ENCODE measurements around the gene XPNPEP1.

XPNPEP1 gene

DNA sequence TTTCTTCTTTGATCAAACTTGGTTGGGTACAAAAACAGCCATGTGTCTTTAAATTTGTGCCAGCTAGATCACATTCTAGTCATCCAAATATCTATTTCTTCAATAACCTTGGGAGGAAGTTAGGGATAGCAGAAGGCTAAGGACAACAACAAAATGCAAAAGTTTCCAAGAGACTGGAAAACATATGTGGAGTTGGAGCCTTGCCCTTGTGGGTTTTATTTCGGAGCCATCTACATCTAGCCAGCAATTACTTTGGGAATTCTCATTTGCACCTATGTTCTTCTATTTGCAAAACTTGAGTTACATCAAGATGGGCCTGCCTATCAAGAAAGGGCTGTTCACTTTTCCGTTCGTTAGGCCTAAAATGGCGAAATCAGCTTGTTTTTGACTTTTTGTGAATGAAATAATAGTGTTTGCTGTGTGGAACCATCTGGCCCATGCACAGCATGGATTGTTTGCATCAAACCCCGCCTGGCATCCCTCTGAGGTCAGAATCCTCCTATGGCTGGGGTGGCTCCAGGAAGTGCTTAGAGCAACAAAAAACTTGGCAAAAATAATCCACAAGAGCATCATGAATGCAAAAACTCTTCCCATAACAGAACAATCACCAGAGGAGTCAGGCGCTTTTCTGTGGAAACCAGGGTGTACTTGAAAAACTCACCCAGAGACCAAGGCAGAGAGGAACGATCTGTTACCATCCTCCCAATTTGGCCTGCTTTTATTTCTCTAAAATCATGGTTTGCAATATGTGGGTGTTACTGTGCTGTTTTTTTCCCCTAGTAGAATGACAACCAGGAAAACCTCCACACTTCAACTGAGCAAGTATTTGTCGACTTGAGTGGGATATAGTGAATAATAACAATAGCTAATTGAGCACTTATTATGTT lies 36.2 kb upstream of the XPNPEP1 start:
- Histone ChIP-seq H3K4me2 (ENCODE audit: low read length) (no peak overlapping the region), H3K14ac (ENCODE audit: low read length) (no peak overlapping the region), H4K12ac (ENCODE audit: low read depth, low read length) (no peak overlapping the region), H4K8ac (ENCODE audit: low read depth, low read length) (no peak overlapping the region), H2AFZ (ENCODE audit: insufficient read depth, low read length, poor library complexity) (no peak overlapping the region), H4K91ac (ENCODE audit: low read depth, low read length) (no peak overlapping the region), H3K4me1 (ENCODE audit: control insufficient read depth in 1 of 2, insufficient read depth in 2 of 2, low read length in 2 of 2) (peaks cover 5 to 9% of the 10 kb centered on the region in 2 experiments), H3K79me2 (ENCODE audit: control insufficient read depth, insufficient read depth, low read length, poor library complexity) (no peaks in the 10 kb centered on the region), H3K27me3 (ENCODE audit: insufficient read depth, low read length) (no peaks in the 10 kb centered on the region), H3K9me3 (ENCODE audit: insufficient read depth, low read depth, low read length) (no peaks in the 10 kb centered on the region), H2BK5ac (ENCODE audit: low read depth, low read length, poor library complexity) (no peak overlapping the region), H3K79me1 (ENCODE audit: low read length) (peaks cover 3% of the 10 kb centered on the region), H3K9ac (ENCODE audit: low read length) (no peak overlapping the region), H2AK5ac (ENCODE audit: low read length) (no peak overlapping the region), H3K36me3 (ENCODE audit: control insufficient read depth in 1 of 2, insufficient read depth in 2 of 2, low read length in 2 of 2) (no peaks in the 10 kb centered on the region), H2BK12ac (ENCODE audit: low read length) (no peak overlapping the region), H3K4me3 (ENCODE audit: low read depth, low read length) (no peak overlapping the region), H3K4ac (ENCODE audit: low read depth, low read length) (no peak overlapping the region), H3K18ac (ENCODE audit: low read length) (no peak overlapping the region), H3K27ac (ENCODE audit: low read depth, low read length) (no peak overlapping the region), H3K23ac (ENCODE audit: low read length) (no peak overlapping the region), H2BK120ac (ENCODE audit: insufficient read depth, low read length, poor library complexity) (no peak overlapping the region)
- no peak for DNase-seq
- no CpG with 5 or more reads among the region's 8 CpGs for WGBS (ENCODE audit: extremely low coverage, insufficient coverage, insufficient read length)

DNA sequence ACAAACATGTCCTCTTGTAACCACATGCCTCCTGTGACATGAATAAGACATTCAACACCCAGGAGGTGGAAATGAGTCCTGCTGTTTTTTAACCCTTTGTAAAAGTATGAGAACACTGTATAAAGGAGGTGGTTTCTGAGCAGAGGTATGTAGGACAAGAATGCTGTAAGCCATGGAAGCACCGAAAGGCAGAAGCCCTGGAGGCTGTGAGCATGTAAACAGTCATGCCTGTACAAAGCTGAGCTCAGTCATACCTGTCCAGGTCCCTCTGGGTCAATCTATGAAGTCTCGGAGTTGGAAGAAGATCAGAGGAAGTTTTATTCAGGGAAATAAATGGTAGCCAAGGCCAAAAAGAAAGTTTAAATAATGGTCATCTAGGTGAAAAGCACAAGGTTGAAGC lies 34.7 kb upstream of the XPNPEP1 start:
- H3K9me3 ChIP-seq (ENCODE audit: insufficient read depth, low read depth, low read length) = no peaks in the 10 kb centered on the region
- H3K4ac ChIP-seq (ENCODE audit: low read depth, low read length) = no peak overlapping the region
- no peak overlapping the region for H3K4me3 ChIP-seq (ENCODE audit: low read depth, low read length)
- no peak overlapping the region for H3K27ac ChIP-seq (ENCODE audit: low read depth, low read length)
- no peak overlapping the region for H2AK5ac ChIP-seq (ENCODE audit: low read length)
- H3K4me2 ChIP-seq (ENCODE audit: low read length) = no peak overlapping the region
- H2BK12ac ChIP-seq (ENCODE audit: low read length) = no peak overlapping the region
- DNase-seq = no peak
- H4K12ac ChIP-seq (ENCODE audit: low read depth, low read length) = no peak overlapping the region
- H2AFZ ChIP-seq (ENCODE audit: insufficient read depth, low read length, poor library complexity) = no peak overlapping the region
- H2BK5ac ChIP-seq (ENCODE audit: low read depth, low read length, poor library complexity) = no peak overlapping the region
- H3K14ac ChIP-seq (ENCODE audit: low read length) = no peak overlapping the region
- no peak overlapping the region for H3K9ac ChIP-seq (ENCODE audit: low read length)
- no peaks in the 10 kb centered on the region for H3K27me3 ChIP-seq (ENCODE audit: insufficient read depth, low read length)
- no peak overlapping the region for H4K8ac ChIP-seq (ENCODE audit: low read depth, low read length)
- H3K23ac ChIP-seq (ENCODE audit: low read length) = no peak overlapping the region
- no peaks in the 10 kb centered on the region for H3K79me2 ChIP-seq (ENCODE audit: control insufficient read depth, insufficient read depth, low read length, poor library complexity)
- H3K18ac ChIP-seq (ENCODE audit: low read length) = no peak overlapping the region
- no peak overlapping the region for H4K91ac ChIP-seq (ENCODE audit: low read depth, low read length)
- no CpG with 5 or more reads among the region's 2 CpGs for WGBS (ENCODE audit: extremely low coverage, insufficient coverage, insufficient read length)
- H3K4me1 ChIP-seq (ENCODE audit: control insufficient read depth in 1 of 2, insufficient read depth in 2 of 2, low read length in 2 of 2) = peaks cover 5 to 9% of the 10 kb centered on the region in 2 experiments
- no peak overlapping the region for H2BK120ac ChIP-seq (ENCODE audit: insufficient read depth, low read length, poor library complexity)
- no peaks in the 10 kb centered on the region for H3K36me3 ChIP-seq (ENCODE audit: control insufficient read depth in 1 of 2, insufficient read depth in 2 of 2, low read length in 2 of 2)
- H3K79me1 ChIP-seq (ENCODE audit: low read length) = peaks cover 3% of the 10 kb centered on the region

DNA sequence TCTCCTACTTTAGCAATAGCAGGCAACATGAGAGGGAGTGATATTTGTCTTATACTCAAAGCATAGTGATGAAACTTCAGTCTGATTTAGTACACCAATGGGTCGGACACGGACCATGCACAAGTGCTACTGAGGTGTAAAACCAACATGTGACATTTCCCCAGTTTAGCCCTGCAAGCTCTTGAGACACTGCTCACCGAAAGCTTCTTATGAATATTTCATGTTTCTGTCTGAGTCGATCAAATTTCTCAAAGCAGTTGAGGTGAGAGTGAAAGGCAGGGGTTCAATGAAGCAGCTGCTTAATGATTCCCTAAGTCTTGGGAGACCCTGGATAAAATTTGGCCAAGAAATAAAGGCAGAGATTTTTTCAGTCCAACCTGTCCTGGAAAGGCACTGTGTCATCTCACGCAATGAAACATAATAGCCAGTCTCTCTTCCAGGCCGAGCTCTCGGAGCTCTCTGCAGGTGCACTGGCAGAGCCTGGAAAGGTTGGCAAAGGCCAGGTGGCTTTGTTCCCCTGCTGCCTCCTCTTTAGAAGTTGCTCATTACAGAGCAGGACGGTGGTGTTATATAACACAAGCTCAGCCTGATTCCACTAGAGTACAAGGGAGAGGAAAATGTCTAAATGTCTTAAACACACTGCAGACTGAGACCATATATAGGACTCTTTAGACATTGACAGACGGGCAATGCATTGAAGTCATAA lies 33.9 kb upstream of the XPNPEP1 start:
- Histone ChIP-seq H3K4me1 (ENCODE audit: control insufficient read depth in 1 of 2, insufficient read depth in 2 of 2, low read length in 2 of 2) (peaks cover 4 to 9% of the 10 kb centered on the region in 2 experiments), H3K4me3 (ENCODE audit: low read depth, low read length) (no peak overlapping the region), H2AFZ (ENCODE audit: insufficient read depth, low read length, poor library complexity) (no peak overlapping the region), H3K27me3 (ENCODE audit: insufficient read depth, low read length) (no peaks in the 10 kb centered on the region), H2AK5ac (ENCODE audit: low read length) (no peak overlapping the region), H3K14ac (ENCODE audit: low read length) (no peak overlapping the region), H3K23ac (ENCODE audit: low read length) (no peak overlapping the region), H4K8ac (ENCODE audit: low read depth, low read length) (no peak overlapping the region), H2BK12ac (ENCODE audit: low read length) (peak overlapping the region; percentile 45), H2BK120ac (ENCODE audit: insufficient read depth, low read length, poor library complexity) (no peak overlapping the region), H2BK5ac (ENCODE audit: low read depth, low read length, poor library complexity) (no peak overlapping the region), H4K91ac (ENCODE audit: low read depth, low read length) (no peak overlapping the region), H4K12ac (ENCODE audit: low read depth, low read length) (no peak overlapping the region), H3K36me3 (ENCODE audit: control insufficient read depth in 1 of 2, insufficient read depth in 2 of 2, low read length in 2 of 2) (no peaks in the 10 kb centered on the region), H3K4ac (ENCODE audit: low read depth, low read length) (no peak overlapping the region), H3K4me2 (ENCODE audit: low read length) (no peak overlapping the region), H3K79me2 (ENCODE audit: control insufficient read depth, insufficient read depth, low read length, poor library complexity) (no peaks in the 10 kb centered on the region), H3K27ac (ENCODE audit: low read depth, low read length) (no peak overlapping the region), H3K79me1 (ENCODE audit: low read length) (peaks cover 3% of the 10 kb centered on the region), H3K18ac (ENCODE audit: low read length) (no peak overlapping the region), H3K9ac (ENCODE audit: low read length) (no peak overlapping the region), H3K9me3 (ENCODE audit: insufficient read depth, low read depth, low read length) (no peaks in the 10 kb centered on the region)
- WGBS (ENCODE audit: extremely low coverage, insufficient coverage, insufficient read length) = no CpG with 5 or more reads among the region's 9 CpGs
- DNase-seq = no peak

DNA sequence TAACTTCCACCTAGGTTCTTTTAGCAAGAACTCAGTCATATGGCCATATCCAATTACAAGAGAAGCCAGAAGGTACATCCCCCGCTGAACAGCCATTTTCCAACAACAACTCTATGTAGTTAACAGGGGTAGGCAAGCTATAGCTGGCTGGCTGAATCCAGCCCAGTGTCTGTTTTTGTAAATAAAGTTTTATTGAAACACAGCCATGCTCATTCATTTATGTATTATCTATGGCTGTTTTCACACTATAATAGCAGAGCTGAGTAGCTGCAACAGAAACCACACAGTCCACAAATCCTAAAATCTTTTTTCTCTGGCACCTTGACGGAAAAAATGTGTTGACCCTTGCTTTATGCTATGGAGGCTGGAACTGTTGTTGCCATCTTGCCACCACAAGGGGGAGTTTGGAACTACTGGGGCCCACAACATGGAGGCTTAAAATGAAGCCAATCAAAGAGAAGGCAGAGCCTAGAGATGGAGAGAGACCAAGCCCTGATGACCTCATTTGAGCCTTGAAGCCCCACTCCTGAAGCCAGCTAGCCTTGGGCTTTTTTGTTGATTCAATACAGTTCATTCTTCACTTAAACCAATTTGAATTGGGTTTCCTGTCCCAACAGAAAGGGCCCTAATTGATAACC lies 33.3 kb upstream of the XPNPEP1 start:
- Histone ChIP-seq H2AFZ (ENCODE audit: insufficient read depth, low read length, poor library complexity) (no peak overlapping the region), H2BK120ac (ENCODE audit: insufficient read depth, low read length, poor library complexity) (no peak overlapping the region), H2AK5ac (ENCODE audit: low read length) (no peak overlapping the region), H3K27ac (ENCODE audit: low read depth, low read length) (no peak overlapping the region), H3K36me3 (ENCODE audit: control insufficient read depth in 1 of 2, insufficient read depth in 2 of 2, low read length in 2 of 2) (no peaks in the 10 kb centered on the region), H3K4ac (ENCODE audit: low read depth, low read length) (no peak overlapping the region), H4K91ac (ENCODE audit: low read depth, low read length) (no peak overlapping the region), H3K4me1 (ENCODE audit: control insufficient read depth in 1 of 2, insufficient read depth in 2 of 2, low read length in 2 of 2) (peaks cover 0 to 4% of the 10 kb centered on the region in 2 experiments), H3K27me3 (ENCODE audit: insufficient read depth, low read length) (no peaks in the 10 kb centered on the region), H3K79me2 (ENCODE audit: control insufficient read depth, insufficient read depth, low read length, poor library complexity) (no peaks in the 10 kb centered on the region), H3K9ac (ENCODE audit: low read length) (no peak overlapping the region), H3K18ac (ENCODE audit: low read length) (no peak overlapping the region), H3K79me1 (ENCODE audit: low read length) (no peaks in the 10 kb centered on the region), H4K8ac (ENCODE audit: low read depth, low read length) (no peak overlapping the region), H2BK5ac (ENCODE audit: low read depth, low read length, poor library complexity) (no peak overlapping the region), H3K9me3 (ENCODE audit: insufficient read depth, low read depth, low read length) (no peaks in the 10 kb centered on the region), H3K14ac (ENCODE audit: low read length) (no peak overlapping the region), H2BK12ac (ENCODE audit: low read length) (no peak overlapping the region), H3K4me3 (ENCODE audit: low read depth, low read length) (no peak overlapping the region), H3K23ac (ENCODE audit: low read length) (no peak overlapping the region), H4K12ac (ENCODE audit: low read depth, low read length) (no peak overlapping the region), H3K4me2 (ENCODE audit: low read length) (no peak overlapping the region)
- WGBS (ENCODE audit: extremely low coverage, insufficient coverage, insufficient read length) = no CpG with 5 or more reads among the region's 2 CpGs
- DNase-seq = peak; percentile 44 to 72

All from trophoblast cell (in vitro differentiated cells and primary cell).